Central memory CD8-positive, alpha-beta T cell (primary cell): ENCODE data around the gene UBASH3B.

Source experiments
- ATAC-seq: fragments of 150-1000 bp; cut with Tn5 transposase; replicated peaks from 2 replicates; pipeline ENCODE4 v1.10.0; 2022; ENCODE audit warnings: mild to moderate bottlenecking, moderate FRiP score, moderate number of reproducible peaks; ENCODE audit not compliant: poor library complexity, severe bottlenecking; ENCODE audit errors: extremely low read depth
- DNase-seq, 2 donors: peaks; one replicate each; pipeline ENCODE4 v3.0.0; 2021; ENCODE audit warnings: low spot score in 2 of 2
- H3K27ac Mint-ChIP-seq: one replicate; pipeline ENCODE4 v1.8.0; 2022; ENCODE audit warnings: low read depth, mild to moderate bottlenecking, moderate library complexity, mixed read lengths
- H3K27me3 Mint-ChIP-seq: one replicate; pipeline ENCODE4 v1.8.0; 2022; ENCODE audit warnings: mixed read lengths
- H3K36me3 Mint-ChIP-seq: one replicate; pipeline ENCODE4 v1.8.0; 2022; ENCODE audit warnings: mild to moderate bottlenecking, moderate library complexity, mixed read lengths; ENCODE audit not compliant: insufficient read depth
- H3K4me1 Mint-ChIP-seq: one replicate; pipeline ENCODE4 v1.8.0; 2022; ENCODE audit warnings: mixed read lengths
- H3K4me3 Mint-ChIP-seq: one replicate; pipeline ENCODE4 v1.8.0; 2022; ENCODE audit warnings: mild to moderate bottlenecking, moderate library complexity, mixed read lengths
- H3K9me3 Mint-ChIP-seq: one replicate; pipeline ENCODE4 v1.8.0; 2022; ENCODE audit warnings: mixed read lengths

Gene UBASH3B

GRCh38 chr11:122733318-122733717, 77.8 kb downstream of the UBASH3B start:
- ATAC-seq (no peak), DNase-seq (no peak)
- Mint-ChIP-seq H3K27me3 (no peaks in the 10 kb centered on the region), H3K9me3 (no peaks in the 10 kb centered on the region), H3K4me1 (peaks cover 35% of the 10 kb centered on the region), H3K27ac (no peak overlapping the region), H3K4me3 (no peak overlapping the region), H3K36me3 (peaks cover 2% of the 10 kb centered on the region)

- no peak overlapping the region for H3K4me3 Mint-ChIP-seq
- DNase-seq (no peak), ATAC-seq (no peak)
- peaks cover 2% of the 10 kb centered on the region for H3K36me3 Mint-ChIP-seq
- no peaks in the 10 kb centered on the region for H3K27me3 Mint-ChIP-seq
- peaks cover 26% of the 10 kb centered on the region for H3K4me1 Mint-ChIP-seq
- no peaks in the 10 kb centered on the region for H3K9me3 Mint-ChIP-seq
- H3K27ac Mint-ChIP-seq, result no peak overlapping the region
These were observed 79.5 kb downstream of the UBASH3B start for GRCh38 chr11:122734848-122735496.

DNA sequence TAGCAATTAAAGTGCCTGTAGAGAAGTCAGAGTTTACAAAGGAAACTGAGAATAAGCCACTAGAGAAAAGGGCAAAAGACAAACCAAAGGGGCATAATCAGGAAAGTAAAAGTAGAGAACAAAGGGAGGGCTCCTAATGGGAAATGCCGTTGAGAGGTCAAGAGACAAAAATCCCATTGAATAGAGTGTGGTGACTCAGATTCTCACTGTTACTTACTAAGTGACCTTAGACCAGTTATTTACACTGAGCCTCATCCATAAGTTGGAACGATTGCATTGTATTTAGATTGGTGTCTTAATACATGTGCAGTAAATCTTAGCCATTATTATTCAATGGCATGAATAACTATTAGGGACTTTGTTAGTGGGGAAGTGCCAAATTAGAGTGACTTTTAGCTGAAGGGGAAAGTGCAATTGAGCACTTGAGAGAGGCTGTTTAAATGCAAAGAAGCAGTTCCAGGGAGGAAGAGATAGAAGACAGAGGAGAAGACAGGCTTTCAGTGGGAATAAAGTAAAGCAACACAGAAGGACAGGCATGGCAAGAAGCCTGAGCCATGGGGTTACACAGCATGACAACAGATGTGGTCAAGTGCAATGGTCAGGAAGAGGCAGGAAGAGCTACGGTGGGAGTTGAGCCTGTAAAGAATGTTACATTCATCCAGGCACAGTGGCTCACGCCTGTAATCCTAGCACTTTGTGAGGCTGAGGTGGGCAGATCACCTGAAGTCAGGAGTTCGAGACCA, 82.6 kb downstream of the UBASH3B start:
- Mint-ChIP-seq H3K27ac (no peak overlapping the region), H3K4me1 (peaks cover 15% of the 10 kb centered on the region), H3K36me3 (no peaks in the 10 kb centered on the region), H3K4me3 (no peak overlapping the region), H3K9me3 (no peaks in the 10 kb centered on the region), H3K27me3 (no peaks in the 10 kb centered on the region)
- DNase-seq (no peak), ATAC-seq (no peak)

DNA sequence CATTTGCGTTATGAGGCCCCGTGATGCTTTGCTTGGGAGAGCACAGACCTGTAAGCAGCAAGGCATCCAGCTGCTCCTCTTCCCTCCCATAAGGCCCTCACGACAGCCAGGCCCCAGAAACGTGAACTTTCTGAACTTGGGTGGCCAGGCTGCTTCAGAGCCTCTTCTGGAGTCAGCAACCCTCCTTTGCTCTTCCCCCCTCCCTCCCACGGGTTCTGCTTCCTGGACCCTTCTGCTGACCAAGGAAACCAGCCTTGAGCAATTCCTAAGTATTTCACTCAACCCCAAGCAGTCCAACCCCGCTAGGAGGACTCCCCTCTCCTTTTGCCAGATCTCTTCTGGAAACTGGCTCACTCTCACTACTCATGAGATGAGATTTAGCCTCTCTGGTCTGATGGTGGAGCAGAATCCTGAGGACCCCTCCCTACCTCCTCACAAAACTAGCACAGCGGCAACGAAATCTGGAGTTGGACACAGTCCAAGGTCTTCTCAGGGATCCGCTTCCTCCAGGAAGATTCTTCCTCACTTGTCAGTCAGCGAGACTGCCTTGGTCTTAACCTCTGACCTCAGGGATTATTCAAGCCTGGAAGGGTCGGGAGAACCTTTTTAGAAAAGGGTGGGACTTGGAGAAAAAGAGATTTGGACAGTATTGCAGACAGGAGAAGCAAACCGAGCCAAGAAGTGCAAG, 86.2 kb downstream of the UBASH3B start:
- DNase-seq, result no peak
- no peak overlapping the region for H3K27ac Mint-ChIP-seq
- H3K27me3 Mint-ChIP-seq, result no peaks in the 10 kb centered on the region
- ATAC-seq, result no peak
- H3K4me1 Mint-ChIP-seq, result no peaks in the 10 kb centered on the region
- no peak overlapping the region for H3K4me3 Mint-ChIP-seq
- H3K9me3 Mint-ChIP-seq, result peaks cover 6% of the 10 kb centered on the region
- peaks cover 2% of the 10 kb centered on the region for H3K36me3 Mint-ChIP-seq

DNA sequence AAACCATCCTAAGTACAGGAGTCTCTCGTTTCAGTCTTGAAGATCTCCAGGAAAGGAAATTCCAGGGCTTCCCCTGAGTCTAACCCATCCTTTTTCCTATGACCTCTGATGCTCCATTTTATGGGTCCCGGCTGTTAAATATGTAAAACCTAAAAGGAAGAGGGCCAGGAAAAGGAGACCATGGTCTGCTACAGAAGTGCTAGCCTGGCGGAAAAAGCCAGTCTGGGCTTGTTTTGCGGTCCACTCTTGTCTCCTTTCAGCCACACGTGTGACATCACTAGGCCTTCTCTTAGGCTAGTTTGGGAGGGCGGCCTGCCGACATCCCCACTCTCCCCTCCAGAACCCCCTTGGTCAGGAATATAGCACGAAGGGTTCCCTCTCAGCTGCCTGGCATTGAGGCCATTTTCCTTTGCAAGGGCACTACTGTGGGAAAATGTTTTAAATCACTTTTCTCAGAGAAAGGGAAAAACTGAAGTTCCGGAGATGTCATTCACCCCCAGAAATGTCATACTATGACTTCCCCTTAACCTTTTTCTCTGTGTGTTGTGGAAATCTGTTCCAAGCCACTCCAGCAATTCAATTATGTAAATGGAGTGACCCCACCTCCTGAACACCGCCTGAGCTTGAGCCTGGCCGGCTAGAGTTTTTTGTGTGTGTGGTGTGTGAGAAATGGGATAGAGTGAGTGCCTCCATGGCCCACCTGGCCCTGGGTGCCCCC, 86.9 kb downstream of the UBASH3B start:
- Mint-ChIP-seq H3K27me3 (no peaks in the 10 kb centered on the region), H3K4me1 (no peaks in the 10 kb centered on the region), H3K36me3 (peaks cover 2% of the 10 kb centered on the region), H3K27ac (no peak overlapping the region), H3K4me3 (no peak overlapping the region), H3K9me3 (peaks cover 6% of the 10 kb centered on the region)
- DNase-seq (no peak), ATAC-seq (no peak)

- H3K27ac Mint-ChIP-seq, result no peak overlapping the region
- DNase-seq, result no peak
- peaks cover 2% of the 10 kb centered on the region for H3K36me3 Mint-ChIP-seq
- ATAC-seq, result peak; percentile 2
- H3K9me3 Mint-ChIP-seq, result peaks cover 6% of the 10 kb centered on the region
- H3K27me3 Mint-ChIP-seq, result no peaks in the 10 kb centered on the region
- no peaks in the 10 kb centered on the region for H3K4me1 Mint-ChIP-seq
- H3K4me3 Mint-ChIP-seq, result no peak overlapping the region
These were observed 87.7 kb downstream of the UBASH3B start for GRCh38 chr11:122743097-122743741.

DNA sequence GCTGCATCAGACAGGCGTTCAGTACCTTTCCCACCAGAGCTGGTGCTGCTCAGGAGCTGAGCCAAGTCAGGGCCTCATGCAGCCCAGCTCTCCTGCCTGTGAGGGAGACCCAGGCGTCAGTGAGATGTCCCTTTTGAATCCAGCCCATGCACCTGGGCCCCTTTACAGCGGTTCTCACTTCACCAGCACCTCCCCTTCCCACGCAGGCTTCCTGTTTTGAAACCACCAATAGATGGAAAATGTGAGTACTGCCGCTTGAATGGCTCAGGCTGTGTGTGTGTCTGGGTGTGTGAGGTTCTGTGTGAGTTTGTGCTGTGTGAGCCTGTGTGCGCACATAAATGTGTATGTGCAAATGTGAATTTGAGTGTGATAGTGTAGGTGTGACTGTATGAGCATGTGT, 88.4 kb downstream of the UBASH3B start:
- H3K36me3 Mint-ChIP-seq, result peaks cover 2% of the 10 kb centered on the region
- peak; percentile 24 to 45 for DNase-seq
- no peaks in the 10 kb centered on the region for H3K27me3 Mint-ChIP-seq
- H3K27ac Mint-ChIP-seq, result no peak overlapping the region
- H3K4me1 Mint-ChIP-seq, result peaks cover 3% of the 10 kb centered on the region
- H3K9me3 Mint-ChIP-seq, result peaks cover 6% of the 10 kb centered on the region
- no peak overlapping the region for H3K4me3 Mint-ChIP-seq
- peak; percentile 47 for ATAC-seq

GRCh38 chr11:122744357-122744756, 88.8 kb downstream of the UBASH3B start:
- Mint-ChIP-seq H3K9me3 (peaks cover 6% of the 10 kb centered on the region), H3K4me1 (peaks cover 8% of the 10 kb centered on the region), H3K27me3 (no peaks in the 10 kb centered on the region), H3K36me3 (peaks cover 2% of the 10 kb centered on the region), H3K4me3 (no peak overlapping the region), H3K27ac (no peak overlapping the region)
- ATAC-seq (no peak), DNase-seq (no peak)

GRCh38 chr11:122745111-122745510, 89.6 kb downstream of the UBASH3B start:
- Mint-ChIP-seq H3K27ac (no peak overlapping the region), H3K4me1 (peaks cover 9% of the 10 kb centered on the region), H3K4me3 (no peak overlapping the region), H3K9me3 (peaks cover 6% of the 10 kb centered on the region), H3K27me3 (no peaks in the 10 kb centered on the region), H3K36me3 (peaks cover 2% of the 10 kb centered on the region)
- DNase-seq (no peak), ATAC-seq (no peak)

- peak in 1 of 2 donors; percentile 60 for DNase-seq
- H3K27me3 Mint-ChIP-seq, result no peaks in the 10 kb centered on the region
- no peak overlapping the region for H3K27ac Mint-ChIP-seq
- H3K4me1 Mint-ChIP-seq, result peaks cover 9% of the 10 kb centered on the region
- peaks cover 2% of the 10 kb centered on the region for H3K36me3 Mint-ChIP-seq
- peak; percentile 89 for ATAC-seq
- H3K4me3 Mint-ChIP-seq, result peak overlapping the region; percentile 67
- peaks cover 6% of the 10 kb centered on the region for H3K9me3 Mint-ChIP-seq
These were observed 90.5 kb downstream of the UBASH3B start for GRCh38 chr11:122746050-122746478.

DNA sequence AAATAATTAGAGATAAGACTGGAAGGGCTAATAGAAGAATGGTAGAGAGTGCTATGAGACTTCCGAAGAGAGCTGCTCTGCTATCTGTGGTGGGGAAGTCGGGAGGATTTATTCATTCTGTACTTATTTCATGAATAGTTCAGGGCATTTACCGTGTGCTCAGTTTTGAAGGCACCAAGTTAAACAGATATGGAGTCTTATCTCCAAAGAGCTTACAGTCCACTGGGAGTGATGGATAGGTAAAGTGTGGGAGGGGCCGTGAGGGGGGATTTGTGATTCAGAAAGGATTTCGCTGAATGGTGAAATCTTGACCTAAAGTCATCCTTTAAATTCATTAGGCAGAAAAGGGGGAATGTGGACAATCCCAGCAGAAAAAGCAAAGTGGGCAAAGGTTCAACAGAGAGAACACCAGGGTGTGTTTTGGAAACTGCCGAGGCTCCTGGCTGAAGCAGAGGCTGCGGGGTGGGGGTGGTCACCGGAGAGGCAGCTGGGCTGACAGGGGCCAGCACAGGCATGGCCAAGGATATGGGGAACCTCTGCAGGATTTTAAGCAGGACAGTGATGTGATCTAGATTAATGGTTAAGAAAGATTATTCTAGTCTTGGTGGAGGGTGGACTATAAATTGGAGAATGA, 91.2 kb downstream of the UBASH3B start:
- Mint-ChIP-seq H3K27ac (no peak overlapping the region), H3K9me3 (peaks cover 6% of the 10 kb centered on the region), H3K27me3 (no peaks in the 10 kb centered on the region), H3K36me3 (peaks cover 2% of the 10 kb centered on the region), H3K4me1 (peaks cover 9% of the 10 kb centered on the region), H3K4me3 (peak overlapping the region; percentile 67)
- ATAC-seq (no peak), DNase-seq (no peak)

DNA sequence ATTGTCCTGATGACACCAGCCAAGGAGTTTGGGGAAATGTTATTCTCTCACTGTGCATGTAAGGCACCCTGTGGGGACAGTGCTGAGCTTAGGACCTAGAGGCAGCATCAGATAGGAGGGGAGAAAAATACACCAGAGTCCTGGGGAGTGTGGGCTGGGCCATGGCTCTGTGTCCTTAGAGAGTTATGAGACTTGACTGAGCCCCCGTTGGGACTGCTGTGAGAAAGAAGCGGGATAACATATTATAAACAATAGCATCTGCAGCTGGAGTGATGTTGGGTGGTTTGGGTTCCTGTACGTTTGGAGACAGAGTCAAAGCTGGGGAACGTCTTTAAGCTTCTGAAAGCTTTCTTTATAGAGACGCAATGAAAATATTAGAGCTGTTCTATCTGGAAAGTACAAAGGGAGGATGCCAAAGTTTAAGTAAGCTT, 91.8 kb downstream of the UBASH3B start:
- H3K36me3 Mint-ChIP-seq, result peaks cover 2% of the 10 kb centered on the region
- H3K27ac Mint-ChIP-seq, result no peak overlapping the region
- H3K9me3 Mint-ChIP-seq, result peaks cover 6% of the 10 kb centered on the region
- no peak for ATAC-seq
- no peak overlapping the region for H3K4me3 Mint-ChIP-seq
- no peaks in the 10 kb centered on the region for H3K27me3 Mint-ChIP-seq
- no peak for DNase-seq
- H3K4me1 Mint-ChIP-seq, result peaks cover 14% of the 10 kb centered on the region
